ENCODE data around the gene EPAS1.

EPAS1 gene

GRCh38 chr2:46304635-46305034 is 7.4 kb downstream of the EPAS1 start:
- no peak for DNase-seq

GRCh38 chr2:46305187-46305586 is 8.0 kb downstream of the EPAS1 start:
- no peak for DNase-seq

- no peak for DNase-seq
Measured at GRCh38 chr2:46305767-46306166, 8.6 kb downstream of the EPAS1 start.

- no peak for DNase-seq
Measured at GRCh38 chr2:46306330-46306751, 9.1 kb downstream of the EPAS1 start.

- DNase-seq, result no peak
Measured at GRCh38 chr2:46306988-46307655, 9.9 kb downstream of the EPAS1 start.

- DNase-seq, result no peak
Measured at GRCh38 chr2:46308081-46308480, 10.9 kb downstream of the EPAS1 start.

GRCh38 chr2:46308629-46309028 is 11.4 kb downstream of the EPAS1 start:
- no peak for DNase-seq

GRCh38 chr2:46309052-46309953 is 12.1 kb downstream of the EPAS1 start:
- DNase-seq, result no peak

- no peak for DNase-seq
Measured at GRCh38 chr2:46310446-46310845, 13.2 kb downstream of the EPAS1 start.

GRCh38 chr2:46311651-46312223 is 14.5 kb downstream of the EPAS1 start:
- DNase-seq, result no peak

GRCh38 chr2:46313063-46313462 is 15.9 kb downstream of the EPAS1 start:
- DNase-seq, result no peak

- no peak for DNase-seq
Measured at GRCh38 chr2:46314065-46314835, 17.0 kb downstream of the EPAS1 start.

GRCh38 chr2:46315103-46315890 is 18.1 kb downstream of the EPAS1 start:
- DNase-seq, result no peak

GRCh38 chr2:46317094-46317486 is 19.9 kb downstream of the EPAS1 start:
- DNase-seq, result no peak

- DNase-seq, result no peak
Measured at GRCh38 chr2:46318579-46319460, 21.6 kb downstream of the EPAS1 start.

GRCh38 chr2:46319711-46320110 is 22.5 kb downstream of the EPAS1 start:
- DNase-seq, result no peak

- DNase-seq, result no peak
Measured at GRCh38 chr2:46320141-46320567, 22.9 kb downstream of the EPAS1 start.

- no peak for DNase-seq
Measured at GRCh38 chr2:46323730-46324129, 26.5 kb downstream of the EPAS1 start.

- DNase-seq, result no peak
Measured at GRCh38 chr2:46325182-46325928, 28.1 kb downstream of the EPAS1 start.

GRCh38 chr2:46326231-46326980 is 29.2 kb downstream of the EPAS1 start:
- DNase-seq, result no peak
